A673 (cell line): ENCODE data around the gene PCDHB7.
"Not testable (repeated sequence)": the region's sequence is repeated elsewhere in the genome, so short reads cannot be mapped to it uniquely, and the experiment has no call there.

ENCODE experiments used
- CTCF ChIP-seq: fragments of 300-800, 200-600 bp; sonication (generic); conservative IDR thresholded peaks from 2 replicates; pipeline ENCODE4 v1.5.1; 2017; ENCODE audit warnings: low read depth, mild to moderate bottlenecking, antibody characterized with exemption, low read length, moderate library complexity, mixed read lengths
- EZH2 ChIP-seq: fragments of 200-600 bp; sonication (generic); IDR thresholded peaks from 2 replicates; pipeline ENCODE4 v1.6.1; 2017; ENCODE audit warnings: borderline replicate concordance, low read depth, mild to moderate bottlenecking, mixed read lengths, antibody characterized with exemption, low read length; ENCODE audit not compliant: poor library complexity, severe bottlenecking

GRCh38 chr5:141151632-141152031 is 20.8 kb upstream of the PCDHB7 start:
- not testable (repeated sequence) for TF ChIP-seq CTCF, EZH2
